C4-2B (cell line): ENCODE results near the gene AGAP1.

ENCODE experiments used
- CTCF ChIP-seq: fragments of 450-650 bp; conservative IDR thresholded peaks from 2 replicates; pipeline ENCODE4 v1.5.1; 2017; ENCODE audit warnings: mild to moderate bottlenecking
- ZFX ChIP-seq: fragments of 450-650 bp; IDR thresholded peaks from 2 replicates; pipeline ENCODE4 v1.6.1; 2017

DNA sequence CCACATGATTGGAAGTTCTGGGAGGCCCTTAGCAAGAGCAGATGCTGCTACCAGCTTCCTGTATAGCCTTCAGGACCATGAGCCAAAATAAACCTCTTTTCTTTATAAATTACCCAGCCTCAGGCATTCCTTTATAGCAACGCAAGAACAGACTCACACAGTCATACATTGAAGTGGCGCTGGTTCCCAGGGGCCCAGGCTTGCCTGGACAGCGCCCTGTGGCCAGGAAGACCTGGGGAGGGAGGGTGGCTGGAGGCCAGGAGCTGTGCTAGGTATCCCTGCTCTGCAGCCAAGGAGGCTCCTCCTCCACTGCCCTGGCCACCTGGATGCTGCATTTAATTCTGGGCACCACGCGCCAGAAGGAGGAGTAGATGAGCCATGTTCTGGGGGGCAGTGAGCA, 98.1 kb downstream of the AGAP1 start:
- TF ChIP-seq CTCF (no peak), ZFX (no peak)
